Karpas-422 (cell line): ENCODE measurements around the gene FNBP1. TPM values are rescaled to one million over a fixed set of nuclear protein-coding genes. Genes with fewer than 3 reads are reported as not detected.

Source experiments
- DNase-seq: peaks from one replicate; pipeline ENCODE4 v3.0.0-alpha.2; 2015
- H2AFZ ChIP-seq: fragments of 200-600 bp; sonication (generic); 2 replicates; pipeline ENCODE4 v1.6.1; 2014; ENCODE audit warnings: antibody characterized with exemption, low read length, mixed read lengths
- H3K27ac ChIP-seq: fragments of 200-600 bp; sonication (generic); 2 replicates; pipeline ENCODE4 v1.5.1; 2014; ENCODE audit warnings: mild to moderate bottlenecking, low read length, moderate library complexity
- H3K27me3 ChIP-seq: fragments of 200-600 bp; sonication (generic); 2 replicates; pipeline ENCODE4 v1.6.1; 2014; ENCODE audit warnings: low read length, mixed read lengths
- H3K36me3 ChIP-seq: fragments of 200-600 bp; sonication (generic); 2 replicates; pipeline ENCODE4 v1.6.1; 2014; ENCODE audit warnings: low read length, mixed read lengths; ENCODE audit not compliant: insufficient read depth
- H3K4me1 ChIP-seq: fragments of 200-600 bp; sonication (generic); 2 replicates; pipeline ENCODE4 v1.6.1; 2014; ENCODE audit warnings: mild to moderate bottlenecking, low read length, mixed read lengths
- H3K4me2 ChIP-seq: fragments of 200-600 bp; sonication (generic); 2 replicates; pipeline ENCODE4 v1.6.1; 2014; ENCODE audit warnings: low read length, low read depth, mild to moderate bottlenecking; ENCODE audit not compliant: poor library complexity, severe bottlenecking
- H3K4me3 ChIP-seq: fragments of 200-600 bp; sonication (generic); 2 replicates; pipeline ENCODE4 v1.5.1; 2014; ENCODE audit warnings: mild to moderate bottlenecking, antibody characterized with exemption, low read length, mixed read lengths
- H3K79me2 ChIP-seq: fragments of 200-600 bp; sonication (generic); 2 replicates; pipeline ENCODE4 v1.6.1; 2014; ENCODE audit warnings: mild to moderate bottlenecking, low read length, mixed read lengths
- H3K9ac ChIP-seq: fragments of 200-600 bp; sonication (generic); 2 replicates; pipeline ENCODE4 v1.6.0; 2014; ENCODE audit warnings: low read length
- H3K9me2 ChIP-seq: fragments of 200-600 bp; sonication (generic), shearing (Covaris generic); replicated peaks from 2 replicates; pipeline ENCODE4 v1.6.0; 2014; ENCODE audit warnings: mild to moderate bottlenecking, low read length, moderate library complexity; ENCODE audit not compliant: insufficient read depth
- H3K9me3 ChIP-seq: fragments of 300-700, 200-600 bp; sonication (generic); 2 replicates; pipeline ENCODE4 v1.6.1; 2014; ENCODE audit warnings: low read length, mixed read lengths
- H4K20me1 ChIP-seq: fragments of 200-600 bp; sonication (generic); 2 replicates; pipeline ENCODE4 v1.6.1; 2014; ENCODE audit warnings: mild to moderate bottlenecking, antibody characterized with exemption, low read length, low read depth; ENCODE audit not compliant: insufficient read depth
- total RNA-seq: library from RNA; depleted of rRNA; stranded (reverse); fragments of >200 nt; shearing (Covaris generic); gene quantifications from 2 replicates; pipeline ENCODE4 v1.2.3, GENCODE V29; 2014; ENCODE audit warnings: low replicate concordance

Gene FNBP1
- total RNA-seq, 1 experiment from 2014 or later: 205 TPM

DNA sequence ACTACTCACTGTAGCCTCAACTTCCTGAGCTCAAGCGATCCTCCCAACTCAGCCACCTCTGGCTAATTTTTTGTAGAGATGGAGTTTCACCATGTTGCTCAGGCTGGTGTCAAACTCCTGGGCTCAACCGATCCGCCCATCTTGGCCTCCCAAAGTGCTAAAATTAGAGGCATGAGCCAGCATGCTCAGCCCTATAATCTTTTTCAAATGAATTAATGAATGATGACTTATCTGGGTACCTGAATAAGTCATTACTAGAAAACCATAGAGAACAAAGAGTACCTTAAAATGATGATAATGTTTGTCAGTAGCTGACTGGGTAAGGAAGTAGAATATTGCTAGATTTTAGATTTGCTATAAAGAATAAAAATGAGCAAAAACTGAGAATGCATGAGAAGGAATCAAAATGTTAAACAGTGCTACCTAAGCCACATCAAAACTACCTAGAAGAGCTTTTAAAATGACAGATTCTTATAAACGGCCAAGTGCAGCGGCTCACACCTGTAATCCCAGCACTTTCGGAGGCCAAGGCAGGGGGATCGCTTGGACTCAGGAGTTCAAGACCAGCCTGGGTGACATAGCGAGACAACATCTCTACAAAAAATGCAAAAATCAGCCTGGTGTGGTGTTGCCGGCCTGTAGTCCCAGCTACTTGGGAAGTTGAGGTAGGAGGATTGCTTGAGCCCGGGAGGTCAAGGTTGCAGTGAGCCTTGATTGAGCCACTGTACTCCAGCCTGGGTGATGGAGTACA is 13.6 kb downstream of the FNBP1 start:
- H3K9me2 ChIP-seq: no peaks in the 10 kb centered on the region
- H3K4me1 ChIP-seq: peaks cover 73% of the 10 kb centered on the region
- peaks cover 99% of the 10 kb centered on the region for H3K79me2 ChIP-seq
- no peaks in the 10 kb centered on the region for H3K27me3 ChIP-seq
- no peak overlapping the region for H3K9ac ChIP-seq
- no peak overlapping the region for H3K4me2 ChIP-seq
- no peak overlapping the region for H3K4me3 ChIP-seq
- H4K20me1 ChIP-seq: peaks cover 32% of the 10 kb centered on the region
- no peaks in the 10 kb centered on the region for H3K9me3 ChIP-seq
- peaks cover 7% of the 10 kb centered on the region; the same call in 1 of the 2 replicates for H3K36me3 ChIP-seq
- H2AFZ ChIP-seq: no peak overlapping the region
- no peak overlapping the region for H3K27ac ChIP-seq
- no peak for DNase-seq

DNA sequence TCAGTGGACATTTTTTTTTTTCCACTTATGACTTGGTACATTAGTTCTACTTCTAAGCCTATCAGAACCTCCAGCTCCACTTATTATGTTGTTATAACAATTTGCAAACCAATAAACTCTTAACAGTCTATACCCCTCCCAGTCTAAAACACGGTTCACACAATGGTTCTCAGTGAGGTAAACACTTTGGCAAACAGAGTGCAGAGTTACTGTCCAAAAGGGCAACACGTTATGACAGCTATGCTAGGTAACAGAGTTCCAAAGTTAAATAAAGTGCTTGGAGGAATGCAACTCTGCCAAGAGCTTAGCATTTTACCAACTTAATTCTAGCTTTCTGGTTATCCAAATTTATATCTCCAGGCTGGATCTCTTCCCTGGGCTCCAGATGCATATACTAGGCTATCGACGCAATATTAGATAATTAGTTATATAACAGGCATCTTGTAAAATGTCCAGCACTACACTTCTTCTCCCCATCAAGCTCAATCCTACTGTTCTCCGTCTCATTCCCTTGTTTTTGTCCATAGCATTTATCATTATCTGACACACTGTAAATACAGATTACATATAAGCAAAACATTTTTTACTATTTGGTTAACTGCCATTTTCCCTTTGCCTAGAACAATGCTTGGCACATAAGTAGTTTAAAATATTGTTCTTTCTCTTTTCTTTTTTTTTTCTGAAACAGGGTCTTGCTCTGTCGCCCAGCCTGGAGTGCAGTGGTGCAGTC is 14.3 kb downstream of the FNBP1 start:
- DNase-seq: no peak
- H4K20me1 ChIP-seq: peaks cover 33% of the 10 kb centered on the region
- H3K27ac ChIP-seq: no peak overlapping the region
- no peaks in the 10 kb centered on the region for H3K9me2 ChIP-seq
- peaks cover 7% of the 10 kb centered on the region; the same call in 1 of the 2 replicates for H3K36me3 ChIP-seq
- H2AFZ ChIP-seq: no peak overlapping the region
- H3K9me3 ChIP-seq: no peaks in the 10 kb centered on the region
- no peak overlapping the region for H3K4me2 ChIP-seq
- peaks cover 100% of the 10 kb centered on the region for H3K79me2 ChIP-seq
- H3K9ac ChIP-seq: no peak overlapping the region
- H3K27me3 ChIP-seq: no peaks in the 10 kb centered on the region
- H3K4me1 ChIP-seq: peaks cover 72% of the 10 kb centered on the region
- H3K4me3 ChIP-seq: no peak overlapping the region

DNA sequence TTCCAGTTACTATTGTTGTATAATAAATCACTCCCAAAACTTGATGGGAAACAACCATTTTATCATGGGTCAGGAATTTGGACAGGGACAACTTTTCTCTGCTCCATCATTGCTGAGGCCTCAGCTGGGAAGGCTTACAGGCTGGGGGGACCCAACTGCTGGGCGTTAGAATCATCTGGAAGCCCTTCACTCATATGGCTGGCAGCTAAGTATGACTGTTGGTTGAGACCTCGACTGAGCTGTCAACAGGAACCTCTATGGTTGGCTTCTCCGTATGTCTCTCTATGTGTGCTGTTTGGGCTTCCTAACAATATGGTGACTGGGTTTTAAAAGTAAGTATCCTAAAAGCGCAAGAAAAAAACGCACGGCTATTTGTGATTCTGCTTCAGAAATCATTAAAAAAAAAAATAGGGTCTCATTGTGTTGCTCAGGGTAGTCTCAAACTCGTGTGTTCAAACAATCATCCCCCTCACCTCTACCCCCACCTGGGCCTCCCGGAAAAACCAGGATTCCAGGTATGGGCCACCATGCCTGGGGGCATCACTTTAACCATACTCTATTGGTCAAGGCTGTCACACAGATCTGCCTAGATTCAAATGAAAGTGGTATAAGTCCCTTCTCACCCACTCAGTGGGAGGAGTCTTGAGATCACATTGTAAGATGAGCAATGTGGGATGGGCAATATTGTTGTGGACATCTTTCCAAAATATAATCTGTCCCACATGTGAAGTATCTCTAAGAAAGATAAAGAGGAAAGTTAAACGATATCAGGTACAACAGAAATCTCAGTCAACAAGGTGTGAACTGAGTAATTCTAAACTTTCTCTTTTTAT is 15.2 kb downstream of the FNBP1 start:
- H3K4me2 ChIP-seq: peak overlapping the region; percentile 4

DNA sequence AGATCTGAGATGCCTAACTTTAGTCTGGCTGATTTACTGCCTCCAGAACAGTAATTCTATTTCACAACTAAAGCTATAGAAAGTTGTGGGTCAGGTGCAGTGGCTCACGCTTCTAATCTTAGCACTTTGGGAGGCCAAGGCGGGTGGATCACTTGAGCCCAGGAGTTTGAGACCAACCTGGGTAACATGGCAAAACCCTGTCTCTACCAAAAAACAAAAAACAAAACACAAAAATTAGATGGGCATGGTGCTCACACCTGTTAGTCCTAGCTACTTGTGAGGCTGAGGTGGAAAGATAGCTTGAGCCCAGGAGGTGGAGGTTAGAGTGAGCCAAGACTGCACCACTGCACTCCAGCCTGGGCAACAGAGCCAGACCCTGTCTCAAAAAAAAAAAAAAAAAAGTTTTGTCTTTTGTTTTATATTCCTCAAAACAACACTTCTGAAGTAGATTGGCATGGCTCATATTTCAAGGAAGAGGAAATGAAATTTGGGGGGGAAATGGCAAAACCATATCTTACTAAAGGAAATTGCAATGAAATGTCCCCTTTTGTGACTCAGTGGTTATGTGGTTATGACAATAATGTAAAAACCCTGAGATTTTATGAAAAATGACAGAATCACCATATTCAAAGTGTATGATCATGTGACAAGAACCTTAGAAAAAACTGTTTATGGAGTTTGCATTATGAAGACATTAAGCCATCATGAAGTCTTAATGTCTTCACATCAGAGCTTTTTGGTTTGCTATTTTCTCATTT is 16.2 kb downstream of the FNBP1 start:
- no peak overlapping the region for H3K4me2 ChIP-seq
- peaks cover 30% of the 10 kb centered on the region for H4K20me1 ChIP-seq
- H2AFZ ChIP-seq: no peak overlapping the region
- H3K27ac ChIP-seq: peak overlapping the region; percentile 26
- H3K79me2 ChIP-seq: peaks cover 100% of the 10 kb centered on the region
- peaks cover 61% of the 10 kb centered on the region for H3K4me1 ChIP-seq
- H3K36me3 ChIP-seq: peaks cover 7% of the 10 kb centered on the region; the same call in 1 of the 2 replicates
- no peaks in the 10 kb centered on the region for H3K27me3 ChIP-seq
- no peaks in the 10 kb centered on the region for H3K9me2 ChIP-seq
- no peak overlapping the region for H3K9ac ChIP-seq
- H3K4me3 ChIP-seq: no peak overlapping the region
- no peak for DNase-seq
- no peaks in the 10 kb centered on the region for H3K9me3 ChIP-seq

More for the DNA sequence above, 15.2 kb downstream of the FNBP1 start:
- Histone ChIP-seq H3K9me2 (no peaks in the 10 kb centered on the region), H3K4me1 (peaks cover 71% of the 10 kb centered on the region), H3K9ac (no peak overlapping the region), H4K20me1 (peaks cover 30% of the 10 kb centered on the region), H3K36me3 (peaks cover 7% of the 10 kb centered on the region; the same call in 1 of the 2 replicates), H3K27me3 (no peaks in the 10 kb centered on the region), H3K9me3 (no peaks in the 10 kb centered on the region), H3K27ac (peak overlapping the region; percentile 26), H3K4me3 (no peak overlapping the region), H3K79me2 (peaks cover 100% of the 10 kb centered on the region), H2AFZ (no peak overlapping the region)
- DNase-seq: no peak

DNA sequence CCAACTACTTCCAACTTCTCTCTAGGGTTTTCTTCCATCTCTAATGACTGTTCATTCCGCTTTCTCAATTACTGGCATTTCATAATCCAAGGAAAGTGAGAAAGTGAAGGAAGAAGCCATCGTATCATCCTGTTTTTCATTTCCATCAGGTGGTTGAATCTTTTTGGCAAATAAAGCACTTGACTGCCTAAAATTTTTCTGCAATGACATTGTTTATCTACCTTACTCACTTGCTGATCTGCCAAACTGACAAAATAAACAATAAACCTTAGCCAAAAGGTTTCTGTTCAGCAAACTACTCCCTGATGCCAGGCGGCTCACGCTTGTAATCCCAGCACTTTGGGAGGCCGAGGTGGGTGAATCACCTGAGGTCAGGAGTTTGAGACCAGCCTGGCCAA is 18.4 kb downstream of the FNBP1 start:
- Histone ChIP-seq H3K9ac (no peak overlapping the region), H3K79me2 (peaks cover 100% of the 10 kb centered on the region), H3K4me3 (no peak overlapping the region), H2AFZ (no peak overlapping the region), H3K27ac (no peak overlapping the region), H3K36me3 (peaks cover 17% of the 10 kb centered on the region), H3K9me2 (no peaks in the 10 kb centered on the region), H3K4me2 (no peak overlapping the region), H3K9me3 (no peaks in the 10 kb centered on the region), H4K20me1 (peaks cover 14% of the 10 kb centered on the region; the same call in 1 of the 2 replicates), H3K4me1 (peaks cover 41% of the 10 kb centered on the region), H3K27me3 (no peaks in the 10 kb centered on the region)
- no peak for DNase-seq

DNA sequence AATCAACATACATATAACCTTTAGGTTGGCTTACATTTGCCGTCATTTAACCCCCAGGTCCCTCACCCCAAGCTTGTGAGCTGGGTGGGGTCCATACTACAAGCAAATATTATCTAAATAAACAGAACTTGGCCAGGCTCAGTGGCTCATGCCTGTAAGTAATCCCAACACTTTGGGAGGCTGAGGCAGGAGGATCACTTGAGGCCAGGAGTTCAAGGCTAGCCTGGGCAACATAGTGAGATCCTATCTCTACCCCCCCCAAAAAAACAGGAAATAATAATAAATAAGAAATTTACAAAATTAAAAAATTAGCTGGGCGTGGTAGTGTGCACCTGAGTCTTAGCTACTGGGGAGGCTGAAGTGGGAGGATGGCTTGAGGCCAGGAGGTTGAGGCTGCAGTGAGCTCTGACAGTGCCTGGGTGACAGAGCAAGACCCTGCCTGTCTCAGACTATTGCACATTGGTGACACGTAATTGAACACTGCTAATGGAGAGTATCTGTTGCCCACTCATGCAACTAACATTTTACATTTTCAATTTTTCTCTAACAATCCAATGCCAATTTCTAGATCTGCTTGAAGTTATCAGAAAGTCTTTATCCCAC is 18.9 kb downstream of the FNBP1 start:
- Histone ChIP-seq H3K9me2 (no peaks in the 10 kb centered on the region), H3K27me3 (no peaks in the 10 kb centered on the region), H3K79me2 (peaks cover 100% of the 10 kb centered on the region), H3K9ac (no peak overlapping the region), H3K36me3 (peaks cover 21% of the 10 kb centered on the region), H3K9me3 (no peaks in the 10 kb centered on the region), H3K4me1 (peaks cover 36% of the 10 kb centered on the region), H2AFZ (no peak overlapping the region), H3K27ac (no peak overlapping the region), H3K4me2 (no peak overlapping the region), H4K20me1 (peaks cover 12% of the 10 kb centered on the region; the same call in 1 of the 2 replicates), H3K4me3 (no peak overlapping the region)
- DNase-seq: no peak

DNA sequence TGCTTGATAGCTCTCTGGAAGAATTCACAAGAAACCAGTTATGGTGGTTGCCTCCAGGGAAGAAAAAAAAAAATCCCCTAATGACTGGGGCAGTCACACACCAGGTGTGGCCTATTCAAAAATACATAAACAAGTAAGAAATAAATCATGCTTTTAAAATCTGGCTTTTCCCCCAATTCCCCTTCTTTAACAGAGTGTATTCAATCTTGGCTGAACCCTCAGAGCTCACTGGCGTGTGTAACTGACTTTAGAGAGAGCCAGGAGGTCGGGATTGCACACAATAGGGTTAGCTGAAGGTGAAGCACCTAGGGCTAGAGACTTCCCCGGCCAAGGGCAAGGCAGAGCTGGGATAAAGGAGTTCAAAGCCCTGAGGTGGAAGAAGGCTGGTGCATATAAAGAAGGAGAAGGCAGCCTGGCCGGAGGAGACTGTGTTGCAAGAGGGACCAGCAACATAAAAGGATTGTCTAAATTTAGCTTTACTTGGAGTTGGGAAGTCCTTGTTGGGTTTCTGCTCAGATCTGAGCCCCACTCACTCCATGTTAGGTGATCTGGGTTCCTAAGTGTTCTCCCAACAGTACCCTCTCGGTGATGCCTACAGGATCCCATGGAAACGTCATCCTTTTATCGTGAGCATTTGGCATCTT is 19.7 kb downstream of the FNBP1 start:
- H3K9ac ChIP-seq: no peak overlapping the region
- H4K20me1 ChIP-seq: peaks cover 12% of the 10 kb centered on the region; the same call in 1 of the 2 replicates
- peaks cover 28% of the 10 kb centered on the region for H3K36me3 ChIP-seq
- peaks cover 100% of the 10 kb centered on the region for H3K79me2 ChIP-seq
- peak; percentile 41 for DNase-seq
- H3K27ac ChIP-seq: peak overlapping the region; percentile 30; the same call in 1 of the 2 replicates
- no peaks in the 10 kb centered on the region for H3K9me3 ChIP-seq
- no peak overlapping the region for H2AFZ ChIP-seq
- peaks cover 28% of the 10 kb centered on the region for H3K4me1 ChIP-seq
- H3K4me3 ChIP-seq: no peak overlapping the region
- H3K9me2 ChIP-seq: no peaks in the 10 kb centered on the region
- no peak overlapping the region for H3K4me2 ChIP-seq
- H3K27me3 ChIP-seq: no peaks in the 10 kb centered on the region
